ENCODE results near the gene IRS1. TPM values are rescaled to one million over a fixed set of nuclear protein-coding genes. Genes with fewer than 3 reads are reported as not detected.

The IRS1 gene
- total and polyA plus RNA-seq, 7 donors, result 2.3 to 29.1 (median 18.5) TPM

GRCh38 chr2:226705965-226706364, 93.7 kb downstream of the IRS1 start:
- no peak overlapping the region for H3K4me3 ChIP-seq
- DNase-seq, result no peak
- intact Hi-C loops (cut with DNase I), result no loop called here
- H3K4me1 ChIP-seq, result peaks cover 0 to 14% (median 0%) of the 10 kb centered on the region in 4 donors
- TF ChIP-seq POLR2A (IDR thresholded peaks at IDR 0.05), result no peak
- H3K36me3 ChIP-seq, result no peaks in the 10 kb centered on the region
- WGBS, 2 donors, result 86 to 89% methylated on average over 3 of the region's 3 CpGs
- no peaks in the 10 kb centered on the region for H3K27me3 ChIP-seq
- no peaks in the 10 kb centered on the region for H3K9me3 ChIP-seq
- no peak overlapping the region for H3K27ac ChIP-seq

GRCh38 chr2:226705133-226705886, 94.3 kb downstream of the IRS1 start:
- no peak for TF ChIP-seq POLR2AphosphoS5 (IDR thresholded peaks at IDR 0.05)
- no peak for TF ChIP-seq CTCF (IDR thresholded peaks at IDR 0.05)
- TF ChIP-seq EP300 (IDR thresholded peaks at IDR 0.05), result no peak
- TF ChIP-seq POLR2A (IDR thresholded peaks at IDR 0.05), result no peak
- Histone ChIP-seq H3K4me1 (peaks cover 0 to 17% (median 0%) of the 10 kb centered on the region in 4 donors), H3K4me3 (no peak overlapping the region), H3K27ac (no peak overlapping the region), H3K36me3 (no peaks in the 10 kb centered on the region), H3K27me3 (no peaks in the 10 kb centered on the region), H3K9me3 (no peaks in the 10 kb centered on the region)
- WGBS, 2 donors, result 92 to 97% methylated on average over 8 of the region's 8 CpGs
- intact Hi-C loops (cut with DNase I), result no loop called here
- DNase-seq, result no peak

GRCh38 chr2:226703514-226703913, 96.1 kb downstream of the IRS1 start:
- TF ChIP-seq POLR2AphosphoS5 (IDR thresholded peaks at IDR 0.05), result no peak
- intact Hi-C loops (cut with DNase I), result no loop called here
- DNase-seq, result no peak
- Histone ChIP-seq H3K9me3 (no peaks in the 10 kb centered on the region), H3K27ac (no peak overlapping the region), H3K4me1 (peaks cover 0 to 34% (median 10%) of the 10 kb centered on the region in 4 donors), H3K27me3 (no peaks in the 10 kb centered on the region), H3K36me3 (no peaks in the 10 kb centered on the region), H3K4me3 (no peak overlapping the region)
- 64 to 81% methylated on average over 3 of the region's 3 CpGs for WGBS, 2 donors

GRCh38 chr2:226702376-226702775, 97.2 kb downstream of the IRS1 start:
- Histone ChIP-seq H3K27me3 (no peaks in the 10 kb centered on the region), H3K4me3 (no peak overlapping the region), H3K36me3 (no peaks in the 10 kb centered on the region), H3K4me1 (peaks cover 0 to 37% (median 11%) of the 10 kb centered on the region in 4 donors), H3K27ac (no peak overlapping the region), H3K9me3 (no peaks in the 10 kb centered on the region)
- TF ChIP-seq POLR2A (IDR thresholded peaks at IDR 0.05), result no peak
- DNase-seq, result no peak
- WGBS, 2 donors, result 85 to 86% methylated on average over 7 of the region's 7 CpGs
- intact Hi-C loops (cut with DNase I), result no loop called here

GRCh38 chr2:226701052-226701451, 98.6 kb downstream of the IRS1 start:
- peaks cover 0 to 37% (median 11%) of the 10 kb centered on the region in 4 donors for H3K4me1 ChIP-seq
- no peak for TF ChIP-seq POLR2AphosphoS5 (IDR thresholded peaks at IDR 0.05)
- no peak for TF ChIP-seq CTCF (IDR thresholded peaks at IDR 0.05)
- TF ChIP-seq EP300 (IDR thresholded peaks at IDR 0.05), result no peak
- no peak for TF ChIP-seq POLR2A (IDR thresholded peaks at IDR 0.05)
- WGBS, 2 donors, result 80 to 85% methylated on average over 1 of the region's 1 CpG
- H3K9me3 ChIP-seq, result no peaks in the 10 kb centered on the region
- intact Hi-C loops (cut with DNase I), result no loop called here
- H3K4me3 ChIP-seq, result no peak overlapping the region
- DNase-seq, result no peak
- H3K27ac ChIP-seq, result peak overlapping the region in 1 of 4 donors; percentile 26
- no peaks in the 10 kb centered on the region for H3K27me3 ChIP-seq
- no peaks in the 10 kb centered on the region for H3K36me3 ChIP-seq

- intact Hi-C loops (cut with DNase I), result loop anchor here (5.0 kb wide), 1 partner anchor 67 kb away; no protein-coding TSS in a partner anchor
- Histone ChIP-seq H3K4me3 (no peak overlapping the region), H3K27me3 (no peaks in the 10 kb centered on the region), H3K4me1 (peaks cover 0 to 37% (median 11%) of the 10 kb centered on the region in 4 donors), H3K27ac (peak overlapping the region in 3 of 4 donors; percentile 25 to 64 (median 49)), H3K36me3 (no peaks in the 10 kb centered on the region), H3K9me3 (no peaks in the 10 kb centered on the region)
- 79 to 84% methylated on average over 2 of the region's 2 CpGs for WGBS, 2 donors
- TF ChIP-seq POLR2AphosphoS5 (IDR thresholded peaks at IDR 0.05), result peak; percentile 11 to 71 (median 54)
- no peak for TF ChIP-seq POLR2A (IDR thresholded peaks at IDR 0.05)
- TF ChIP-seq EP300 (IDR thresholded peaks at IDR 0.05), result peak in 2 of 4 donors; percentile 21 to 52
- no peak for TF ChIP-seq CTCF (IDR thresholded peaks at IDR 0.05)
- peak; percentile 90 for DNase-seq
These were observed 100.3 kb downstream of the IRS1 start for GRCh38 chr2:226699321-226699720.
